ENCODE measurements around the gene KCNK2.
A peak's percentile ranks its signal among the peaks of the same experiment; 100 is the strongest.

KCNK2 gene

GRCh38 chr1:215101511-215101910 is 19.0 kb downstream of the KCNK2 start:
- DNase-seq = no peak

- no peak for DNase-seq
Observed at GRCh38 chr1:215104283-215104682, 21.7 kb downstream of the KCNK2 start.

DNA sequence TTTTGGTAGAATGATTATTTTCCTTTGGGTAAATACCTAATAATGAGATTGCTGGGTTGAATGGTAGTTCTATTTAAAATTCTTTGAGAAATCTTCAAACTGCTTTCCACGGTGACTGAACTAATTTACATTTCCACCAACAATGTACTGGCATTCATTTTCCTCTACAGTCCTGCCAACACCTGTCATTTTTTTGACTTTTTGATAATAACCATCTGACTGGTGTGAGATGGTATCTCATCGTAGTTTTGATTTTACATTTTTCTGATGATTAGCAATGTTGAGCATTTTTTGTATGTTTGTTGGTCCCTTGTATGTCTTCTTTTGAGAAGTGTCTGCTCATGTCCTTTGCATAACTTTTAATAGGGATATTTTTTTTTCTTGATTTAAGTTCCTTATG is 23.5 kb downstream of the KCNK2 start:
- no peak for DNase-seq

DNA sequence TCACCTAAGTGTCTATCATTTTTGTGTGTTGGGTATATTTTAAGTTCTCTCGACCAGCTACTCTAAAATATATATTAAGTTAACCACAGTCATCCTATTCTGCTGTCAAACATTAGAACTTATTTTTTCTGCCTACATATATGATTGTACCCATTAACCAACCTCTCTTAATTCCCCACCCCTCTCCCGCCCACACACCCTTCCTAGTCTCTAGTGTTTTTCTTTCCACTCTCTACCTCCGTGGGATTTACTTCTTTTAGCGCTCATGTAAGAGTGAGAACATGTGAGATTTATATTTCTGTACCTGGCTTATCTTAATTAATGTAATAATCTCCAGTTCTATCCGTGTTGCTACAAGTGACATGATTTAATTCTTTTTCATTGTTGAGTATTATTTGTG is 26.6 kb downstream of the KCNK2 start:
- DNase-seq = no peak

DNA sequence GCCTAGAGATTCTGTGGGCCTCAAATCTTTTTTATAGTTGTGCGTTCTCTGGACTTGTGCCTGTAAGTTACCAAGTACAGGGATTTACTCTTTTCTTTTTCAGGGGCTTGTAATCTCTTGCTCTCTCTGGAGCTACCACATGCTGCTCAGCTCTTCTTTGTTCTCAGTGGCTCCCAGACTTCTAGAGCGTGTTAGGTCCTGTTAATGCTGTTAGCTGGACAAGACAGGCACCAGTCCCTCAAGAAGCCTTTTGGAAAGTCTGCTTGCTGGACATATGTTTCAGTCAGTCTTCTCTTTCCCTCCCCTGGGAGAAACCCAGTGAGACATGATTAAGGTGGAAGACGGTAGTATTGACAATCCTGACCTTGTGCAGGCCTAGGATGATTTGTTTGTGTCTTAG is 29.4 kb downstream of the KCNK2 start:
- DNase-seq = no peak

DNA sequence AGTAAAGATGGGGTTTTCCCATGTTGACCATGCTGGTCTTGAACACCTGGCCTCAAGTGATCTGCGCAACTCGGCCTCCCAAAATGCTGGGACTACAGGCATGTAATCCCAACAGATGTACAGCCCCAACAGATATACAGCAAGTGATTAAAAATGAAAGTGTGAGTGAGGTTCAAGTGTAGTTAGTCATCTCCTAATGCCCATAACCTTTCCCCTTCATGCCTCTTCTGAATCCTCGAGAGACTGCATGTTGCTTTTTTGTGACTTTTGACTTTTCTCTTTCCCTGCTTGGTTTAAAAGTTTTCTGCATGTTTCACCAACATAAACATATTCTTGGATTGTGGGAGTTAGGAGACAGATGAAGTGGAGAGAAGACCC is 31.2 kb downstream of the KCNK2 start:
- DNase-seq = no peak

GRCh38 chr1:215114154-215114933 is 31.8 kb downstream of the KCNK2 start:
- no peak for DNase-seq

DNA sequence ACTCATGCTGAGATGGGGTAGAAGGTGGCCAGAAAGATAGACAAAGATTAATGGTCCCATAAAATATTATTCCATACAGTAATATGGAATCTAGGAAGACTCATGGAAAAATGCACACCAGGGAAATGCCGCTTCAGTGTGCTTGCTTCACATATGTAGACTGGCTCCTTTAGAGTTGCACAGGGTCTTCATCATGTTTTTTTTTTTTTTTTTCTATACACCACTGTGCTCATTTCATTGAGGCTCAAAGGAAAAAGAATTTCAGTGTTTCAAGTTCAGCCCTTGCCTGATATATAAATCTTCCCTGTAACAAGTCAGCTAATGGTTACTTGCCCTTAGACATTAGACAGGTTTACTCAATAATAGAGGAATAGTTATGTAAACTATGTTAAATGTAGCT is 33.2 kb downstream of the KCNK2 start:
- no peak for DNase-seq

- no peak for DNase-seq
Observed at GRCh38 chr1:215118081-215118480, 35.5 kb downstream of the KCNK2 start.

GRCh38 chr1:215119056-215119455 is 36.5 kb downstream of the KCNK2 start:
- no peak for DNase-seq

DNA sequence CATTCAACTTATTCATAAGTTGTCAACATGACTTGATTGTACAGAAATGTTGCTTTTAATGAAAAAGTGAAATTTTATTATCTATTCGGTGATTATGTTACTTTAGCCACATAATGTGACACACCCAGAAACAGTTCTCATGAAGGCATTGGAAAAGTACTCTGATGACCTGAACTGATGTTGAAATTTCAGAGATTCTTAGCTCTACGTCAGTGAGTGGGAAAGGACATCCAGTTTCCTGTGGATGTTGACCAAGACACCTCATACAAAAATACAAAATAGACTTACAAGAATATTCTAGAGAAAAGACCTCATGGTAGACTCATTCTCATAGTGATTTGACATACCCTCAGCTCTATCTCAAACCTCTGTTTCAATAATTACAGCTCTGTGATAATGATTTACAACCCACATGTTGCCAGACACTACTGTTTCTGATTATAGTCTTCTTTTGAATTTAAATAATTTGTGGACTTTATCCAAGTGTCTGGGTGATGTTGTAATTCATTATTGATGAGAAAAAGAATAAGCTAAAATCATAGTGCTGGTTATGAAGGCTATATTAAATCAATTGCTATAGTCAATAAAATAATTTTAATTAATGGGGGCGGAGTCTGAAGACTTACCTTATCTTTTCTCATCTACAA is 37.3 kb downstream of the KCNK2 start:
- DNase-seq = no peak

- no peak for DNase-seq
Observed at GRCh38 chr1:215128504-215128903, 46.0 kb downstream of the KCNK2 start.

- no peak for DNase-seq
Observed at GRCh38 chr1:215131291-215131690, 48.8 kb downstream of the KCNK2 start.

- no peak for DNase-seq
Observed at GRCh38 chr1:215132156-215132555, 49.6 kb downstream of the KCNK2 start.

DNA sequence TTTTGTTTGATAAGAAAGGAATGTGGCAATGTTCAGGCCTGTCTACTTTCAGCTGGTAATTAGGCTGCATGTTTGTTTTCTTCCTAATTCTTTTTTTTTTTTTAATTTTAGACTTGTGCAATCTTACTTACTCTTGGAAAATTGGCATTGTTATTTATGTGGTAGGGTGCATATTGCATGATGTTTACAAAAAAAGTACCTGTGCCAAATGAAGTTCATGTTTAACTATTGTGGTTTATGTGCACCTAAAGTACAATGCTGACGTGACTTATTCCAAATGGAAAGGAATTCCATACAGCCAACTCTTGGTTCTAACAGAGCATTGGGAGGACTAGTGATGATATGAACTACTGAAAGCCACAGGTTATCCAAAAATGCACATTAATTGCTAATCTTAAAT is 51.0 kb downstream of the KCNK2 start:
- no peak for DNase-seq

- DNase-seq = no peak
Observed at GRCh38 chr1:215137985-215138384, 55.4 kb downstream of the KCNK2 start.

DNA sequence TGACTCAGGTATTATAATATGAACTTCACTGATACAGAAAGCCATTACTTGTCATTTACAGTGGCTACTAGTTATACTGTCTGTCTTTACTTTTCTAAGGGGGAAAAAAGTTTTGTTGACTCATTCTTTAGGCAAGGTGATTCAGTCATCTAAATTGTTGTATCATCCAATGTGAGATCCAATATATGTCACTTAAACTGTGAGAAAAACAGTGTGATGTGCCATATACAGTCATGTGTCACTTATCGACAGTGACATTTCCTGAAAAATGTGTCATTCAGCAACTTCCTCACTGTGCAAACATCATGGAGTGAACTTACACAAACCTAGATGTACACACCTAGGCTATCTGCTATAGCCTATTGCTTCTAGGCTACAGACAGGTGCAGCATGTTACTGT is 57.6 kb downstream of the KCNK2 start:
- no peak for DNase-seq

GRCh38 chr1:215141460-215141859 is 58.9 kb downstream of the KCNK2 start:
- no peak for DNase-seq

- no peak for DNase-seq
Observed at GRCh38 chr1:215143497-215143896, 61.0 kb downstream of the KCNK2 start.

DNA sequence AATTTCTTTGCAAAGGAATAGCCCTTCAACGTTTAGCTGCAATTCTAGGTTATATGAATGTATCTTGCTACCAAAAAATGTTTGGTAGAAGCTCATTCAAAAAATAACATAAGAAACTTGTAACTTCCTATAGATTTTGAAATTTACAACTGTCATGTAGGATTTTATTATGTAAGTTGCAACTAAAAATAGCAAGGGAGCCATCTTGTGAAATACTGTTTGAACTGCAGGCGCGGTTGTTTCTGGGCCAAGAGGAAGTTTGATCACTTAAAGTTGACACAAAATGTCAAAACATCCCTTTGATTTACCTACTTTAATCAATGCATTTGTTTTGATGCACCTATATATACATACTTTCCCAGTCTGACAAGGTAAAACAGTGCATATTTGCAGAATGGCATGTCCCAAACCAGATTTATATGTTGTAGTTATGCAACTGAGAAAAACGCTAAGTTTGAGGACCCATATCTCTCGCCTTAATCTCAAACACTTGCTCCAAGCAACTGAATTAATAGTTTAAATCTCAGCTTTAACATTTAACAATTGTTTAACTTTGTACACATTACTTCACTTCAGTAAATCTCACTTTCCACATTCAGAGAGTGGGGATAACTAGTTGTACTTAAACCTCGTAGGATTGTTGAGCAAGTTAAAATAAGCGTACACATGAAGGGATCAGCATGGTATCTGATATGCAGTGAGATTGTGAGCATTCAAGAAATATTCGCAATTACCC is 63.9 kb downstream of the KCNK2 start:
- peak; percentile 25 for DNase-seq

DNA sequence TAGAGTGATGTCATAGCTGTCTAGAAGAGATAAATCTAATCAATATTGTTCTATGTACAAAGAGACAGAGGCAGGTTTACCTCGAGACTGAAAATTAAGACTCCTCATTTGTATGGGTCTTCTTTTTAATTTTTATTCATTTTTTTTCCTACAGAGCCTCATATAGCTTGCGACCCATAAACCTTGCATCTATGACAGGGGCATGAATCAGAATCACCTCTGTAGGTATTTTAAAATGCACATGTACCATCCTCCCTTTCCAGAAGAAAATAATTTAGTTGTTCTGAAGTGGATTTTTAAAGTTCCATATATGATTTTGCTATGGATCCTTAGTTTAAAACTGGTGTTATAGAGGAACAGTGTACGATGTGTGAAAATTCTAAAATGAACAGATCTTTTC is 64.5 kb downstream of the KCNK2 start:
- no peak for DNase-seq

DNA sequence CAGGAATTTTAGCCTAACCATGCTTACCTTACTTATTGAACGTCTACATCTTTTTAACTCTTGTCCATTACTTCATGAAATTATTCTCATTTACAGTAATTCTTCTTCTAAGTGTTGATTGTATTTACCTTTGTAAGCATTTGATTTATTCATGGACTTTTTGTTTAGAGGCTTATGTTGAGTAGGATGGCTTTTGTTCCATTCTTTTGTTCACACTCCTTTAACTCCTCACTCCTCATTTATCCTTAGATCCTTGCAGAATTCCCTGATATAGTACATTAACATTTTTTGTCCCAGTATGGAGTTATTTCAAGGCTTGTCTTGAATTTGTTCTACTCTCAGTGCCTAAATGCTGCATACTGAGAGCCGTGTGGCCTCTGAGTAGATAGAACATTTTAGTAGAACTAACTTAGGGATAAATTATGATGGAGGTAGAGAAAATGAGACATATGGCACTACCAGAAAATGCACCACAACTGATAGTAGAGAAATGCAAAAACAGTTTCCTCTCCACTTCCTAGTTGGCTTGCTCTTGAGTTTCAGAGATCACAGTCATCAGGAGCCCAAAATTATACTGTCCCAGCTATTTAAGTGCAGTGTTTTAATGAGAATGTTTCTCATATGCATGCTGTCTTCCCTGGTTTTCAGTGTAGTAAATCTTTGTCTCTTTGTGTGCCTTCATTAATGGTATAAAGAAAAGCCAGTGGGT is 69.5 kb downstream of the KCNK2 start:
- DNase-seq = no peak

- DNase-seq = peak; percentile 19
Observed at GRCh38 chr1:215156232-215156631, 73.7 kb downstream of the KCNK2 start.

Data from femur (tissue), 1 donor.